HG03457 (cell line): ENCODE data around the gene RIN3.

Source experiments
- ATAC-seq: cut with Tn5 transposase; IDR thresholded peaks from one replicate; pipeline ENCODE4 v1.9.1; 2021; ENCODE audit warnings: moderate number of reproducible peaks; ENCODE audit not compliant: unreplicated experiment

Gene RIN3

DNA sequence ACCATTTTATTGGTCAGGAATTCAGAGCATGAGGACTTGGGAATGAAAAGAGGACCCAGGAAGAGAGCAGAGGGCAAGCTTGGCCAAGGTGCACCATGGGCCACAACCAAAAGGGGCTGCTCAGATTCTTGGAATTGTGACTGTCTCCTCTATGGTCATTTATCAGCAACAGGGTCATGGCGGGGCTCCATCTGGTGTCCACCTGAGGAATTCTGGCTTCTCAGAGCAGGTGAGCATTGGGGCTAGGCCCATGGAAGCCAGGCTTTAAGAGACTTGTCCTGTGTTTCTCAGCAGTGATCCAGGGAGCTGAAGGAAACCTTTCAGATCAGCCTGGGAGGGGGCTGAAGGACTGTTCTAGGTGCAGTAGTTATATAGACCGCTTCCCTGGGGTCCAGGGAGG is 2.6 kb upstream of the RIN3 start:
- no peak for ATAC-seq

DNA sequence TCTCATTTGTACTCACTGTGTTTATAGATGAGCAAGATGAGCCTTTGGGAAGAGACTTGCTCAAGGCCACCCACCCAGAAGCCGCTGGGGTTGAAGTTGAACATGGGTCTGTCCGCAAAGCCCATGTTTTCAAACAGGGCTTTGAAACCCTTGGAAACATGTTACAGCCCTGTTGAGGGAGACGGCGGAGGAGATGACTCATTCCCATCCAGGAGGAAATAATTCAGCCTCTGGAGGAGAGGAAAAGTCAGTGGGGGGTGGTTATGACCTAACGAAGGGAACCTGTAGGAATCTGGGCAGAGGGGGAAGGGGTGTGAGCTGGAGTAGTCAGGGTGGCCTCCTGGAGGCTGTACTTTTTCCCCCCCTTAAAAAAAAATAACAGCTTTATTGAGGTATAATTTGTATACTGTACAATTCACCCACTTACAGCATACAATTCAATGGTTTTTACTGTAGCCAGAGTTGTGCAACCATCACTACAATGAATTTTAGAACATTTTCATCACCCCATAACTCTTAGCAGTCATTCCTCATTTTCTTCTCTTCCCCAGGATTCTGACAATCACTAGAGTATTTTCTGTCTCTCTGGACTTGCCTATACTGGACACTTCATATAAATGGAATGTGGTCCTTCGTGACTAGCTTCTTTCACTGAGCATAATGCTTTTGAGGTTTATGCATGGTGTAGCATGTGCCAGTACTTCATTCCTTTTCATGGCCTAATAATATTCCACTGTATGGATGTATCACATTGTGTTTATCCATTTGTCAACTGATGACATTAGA is 1.9 kb upstream of the RIN3 start:
- no peak for ATAC-seq

DNA sequence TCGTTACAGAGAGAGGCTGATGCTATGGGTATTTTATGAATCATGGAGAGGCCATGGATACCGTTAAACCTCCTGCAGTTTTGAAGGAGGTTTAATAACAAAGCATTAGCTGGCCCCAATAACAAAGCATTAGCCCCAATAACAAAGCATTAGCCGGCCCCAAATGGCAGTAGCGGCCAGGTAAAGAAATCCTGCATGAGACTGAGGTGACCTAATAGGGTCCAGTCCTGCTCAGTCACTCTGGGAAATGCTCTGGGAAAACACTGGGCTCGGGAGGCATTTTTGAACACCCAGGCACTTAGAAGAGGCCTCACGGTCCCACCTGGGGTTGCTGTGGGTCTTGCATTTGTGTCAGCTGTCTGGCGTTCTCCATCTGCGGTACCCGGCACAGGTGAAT is 776 bp upstream of the RIN3 start:
- ATAC-seq = no peak

GRCh38 chr14:92513966-92514843 is 624 bp downstream of the RIN3 start:
- peak; percentile 16 for ATAC-seq

GRCh38 chr14:92514844-92515514 is 1.4 kb downstream of the RIN3 start:
- ATAC-seq = no peak

DNA sequence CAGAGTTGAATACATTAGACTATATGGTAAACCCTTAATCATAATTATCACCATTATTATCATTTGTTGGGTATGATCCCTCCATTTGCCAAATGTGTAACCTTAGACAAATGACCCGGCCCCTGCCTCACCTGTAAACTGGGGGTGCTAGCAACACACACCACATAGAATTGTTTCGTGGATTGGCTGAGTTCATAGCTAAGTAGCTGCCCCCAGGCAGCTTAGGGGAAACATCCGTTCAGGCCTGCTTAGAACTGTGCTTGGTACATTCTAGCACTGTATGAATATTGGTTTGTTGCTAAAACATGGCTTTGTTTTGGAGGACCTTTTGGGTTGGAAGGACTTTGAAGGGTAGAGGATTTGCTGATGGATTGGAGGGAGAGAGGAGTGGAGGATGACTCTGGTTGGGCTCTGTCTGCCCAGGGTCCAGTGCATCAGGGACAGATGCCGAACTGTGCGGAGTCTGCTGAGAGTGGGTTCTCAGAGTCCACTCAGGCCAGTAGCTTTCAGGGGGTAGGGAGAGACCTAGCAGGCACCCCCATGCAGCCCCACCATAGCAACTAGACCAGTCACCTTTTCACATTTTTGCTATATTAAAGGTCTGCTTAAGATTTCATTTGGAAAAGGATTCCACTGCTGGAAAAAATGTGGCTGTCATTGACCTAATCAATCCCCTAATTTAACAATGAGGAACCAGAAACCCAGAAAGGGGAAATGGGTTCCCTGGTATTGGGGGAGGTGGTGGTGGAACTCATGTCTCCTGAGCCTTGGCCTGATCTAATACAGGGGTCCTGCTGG is 2.2 kb downstream of the RIN3 start:
- ATAC-seq = no peak

DNA sequence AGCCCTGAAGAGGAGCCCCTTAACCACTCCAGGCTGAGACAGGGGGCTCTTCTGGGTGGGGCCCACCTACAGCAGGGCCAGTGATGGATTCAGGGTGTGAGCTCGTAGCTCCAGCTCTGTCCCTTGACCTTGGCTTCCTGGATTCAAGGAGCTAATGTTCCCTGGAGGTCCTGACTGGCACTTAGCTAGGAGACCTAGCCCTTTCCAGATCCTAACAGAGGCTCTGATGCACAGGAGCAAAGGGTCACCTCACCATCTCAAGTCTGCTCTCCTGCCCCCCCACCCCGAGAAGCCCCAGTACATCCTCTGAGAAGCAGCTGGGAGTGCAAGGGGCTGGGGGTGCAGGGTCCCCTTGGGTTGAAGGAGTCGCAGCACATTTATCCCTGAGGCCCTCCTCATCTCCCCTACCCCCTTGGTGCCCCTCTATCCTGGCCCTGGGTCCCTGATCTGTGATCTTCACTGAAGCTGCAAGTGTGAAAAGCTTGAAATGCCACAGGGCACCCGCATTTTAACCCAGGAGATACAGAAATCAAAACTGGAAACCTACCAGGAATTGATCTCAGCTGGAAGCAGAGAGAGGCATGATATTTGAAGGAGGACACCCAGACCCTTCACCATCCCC is 2.9 kb downstream of the RIN3 start:
- no peak for ATAC-seq

- no peak for ATAC-seq
These were observed 3.5 kb downstream of the RIN3 start for GRCh38 chr14:92516966-92517506.

GRCh38 chr14:92517761-92518160 is 4.2 kb downstream of the RIN3 start:
- ATAC-seq = no peak

DNA sequence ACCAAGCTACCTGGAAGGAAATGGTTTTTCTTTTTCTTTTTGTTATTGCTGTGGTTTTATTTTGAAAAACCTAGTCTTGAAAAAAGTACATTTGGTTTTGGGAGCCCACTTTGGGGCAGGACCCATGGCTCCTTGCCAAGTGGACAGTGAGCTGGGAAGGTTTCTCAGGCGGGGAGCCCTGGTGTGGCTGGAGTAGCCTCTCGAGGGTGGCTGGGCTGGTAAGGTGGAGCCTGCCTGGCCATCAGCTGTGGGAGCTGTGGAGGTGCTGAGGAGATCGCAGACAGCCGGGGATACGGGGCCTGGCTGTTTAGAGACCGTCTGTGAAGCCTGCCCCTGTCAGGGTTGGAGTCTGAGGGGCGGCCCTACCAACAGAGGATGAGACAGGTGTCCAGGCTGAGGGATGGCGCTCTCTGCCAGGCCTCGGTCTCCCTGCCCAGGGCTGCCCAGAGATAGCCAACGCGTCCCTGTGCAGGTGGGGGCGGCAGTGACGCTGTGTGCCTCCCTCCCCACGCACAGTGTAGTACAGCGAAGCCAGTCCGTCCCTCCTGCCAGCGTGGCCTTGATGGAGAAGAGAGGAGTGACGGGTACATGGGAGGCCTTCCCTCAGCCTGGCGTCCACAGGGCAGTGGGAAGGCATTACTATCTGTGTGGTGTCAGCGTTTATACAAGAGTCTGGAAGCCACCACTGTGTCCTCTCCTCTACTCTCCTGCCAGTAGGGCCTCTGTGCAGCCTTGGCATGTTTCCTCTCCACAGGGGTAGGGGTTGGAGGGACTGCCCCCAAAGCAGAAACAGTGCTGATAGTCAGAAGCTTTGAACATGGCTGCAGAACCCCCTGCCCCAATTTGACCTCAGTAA is 5.9 kb downstream of the RIN3 start:
- ATAC-seq = no peak

- no peak for ATAC-seq
These were observed 6.8 kb downstream of the RIN3 start for GRCh38 chr14:92520102-92521057.

DNA sequence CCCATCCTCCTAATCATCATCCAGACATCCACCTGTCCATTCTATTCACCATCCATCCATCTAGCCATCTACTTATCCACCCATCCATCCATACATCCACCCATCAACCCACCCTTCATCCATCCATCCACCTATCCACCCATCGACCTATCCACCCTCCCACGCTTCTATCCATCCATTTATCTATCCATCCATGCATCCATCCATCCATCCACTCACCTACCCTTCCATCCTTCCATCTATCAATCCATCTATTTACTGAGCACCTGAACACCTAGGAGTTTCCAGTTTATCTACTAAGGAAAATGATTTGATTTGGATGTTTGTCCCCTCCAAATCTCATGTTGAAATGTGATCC is 7.5 kb downstream of the RIN3 start:
- ATAC-seq = no peak

DNA sequence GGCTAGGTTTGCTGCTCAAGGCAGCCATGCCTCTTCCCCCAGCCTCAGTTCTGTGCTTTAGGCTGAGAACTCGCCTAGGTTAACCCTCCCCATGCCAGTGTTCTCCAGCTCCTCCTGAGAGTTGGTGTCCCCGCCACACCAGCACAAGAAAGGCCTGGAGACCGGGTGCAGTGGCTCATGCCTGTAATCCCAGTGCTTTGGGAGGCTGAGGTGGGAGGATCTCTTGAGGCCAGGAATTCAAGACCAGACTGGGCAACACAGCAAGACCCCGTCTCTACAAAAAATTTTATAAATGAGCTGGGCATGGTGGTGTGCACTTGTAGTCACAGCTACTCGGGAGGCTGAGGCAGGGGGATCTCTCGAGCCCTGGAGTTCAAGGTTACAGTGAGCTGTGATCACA is 10.2 kb downstream of the RIN3 start:
- ATAC-seq = no peak

DNA sequence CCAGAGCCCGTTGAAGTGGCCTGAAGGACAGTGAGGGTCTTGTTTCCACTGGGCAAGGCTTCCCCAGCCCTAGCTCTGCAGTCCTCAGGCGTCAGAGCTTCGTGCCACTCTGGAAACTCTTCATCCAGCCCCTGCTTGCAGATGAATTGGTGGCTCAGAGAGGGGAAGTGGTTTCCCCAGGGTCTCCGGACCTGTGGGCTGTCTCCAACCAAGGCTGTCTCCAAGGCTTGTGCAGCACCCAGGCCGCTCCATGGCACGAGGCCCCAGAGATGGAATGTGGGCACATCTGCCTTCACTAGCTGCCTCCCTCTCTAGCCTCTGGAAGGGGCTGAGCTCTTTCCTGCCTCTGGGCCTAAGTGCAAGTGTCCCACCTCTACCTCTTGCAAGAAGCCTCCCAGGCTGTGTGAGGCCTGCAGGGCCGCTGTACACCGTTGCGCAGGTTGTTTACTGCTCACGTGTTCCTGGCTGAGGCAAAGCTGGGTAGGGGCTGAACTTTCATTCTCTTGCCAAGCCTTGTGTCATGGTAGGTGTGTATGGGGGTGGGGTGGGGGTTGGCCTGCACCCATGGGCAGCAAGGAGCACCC is 11.1 kb downstream of the RIN3 start:
- no peak for ATAC-seq

DNA sequence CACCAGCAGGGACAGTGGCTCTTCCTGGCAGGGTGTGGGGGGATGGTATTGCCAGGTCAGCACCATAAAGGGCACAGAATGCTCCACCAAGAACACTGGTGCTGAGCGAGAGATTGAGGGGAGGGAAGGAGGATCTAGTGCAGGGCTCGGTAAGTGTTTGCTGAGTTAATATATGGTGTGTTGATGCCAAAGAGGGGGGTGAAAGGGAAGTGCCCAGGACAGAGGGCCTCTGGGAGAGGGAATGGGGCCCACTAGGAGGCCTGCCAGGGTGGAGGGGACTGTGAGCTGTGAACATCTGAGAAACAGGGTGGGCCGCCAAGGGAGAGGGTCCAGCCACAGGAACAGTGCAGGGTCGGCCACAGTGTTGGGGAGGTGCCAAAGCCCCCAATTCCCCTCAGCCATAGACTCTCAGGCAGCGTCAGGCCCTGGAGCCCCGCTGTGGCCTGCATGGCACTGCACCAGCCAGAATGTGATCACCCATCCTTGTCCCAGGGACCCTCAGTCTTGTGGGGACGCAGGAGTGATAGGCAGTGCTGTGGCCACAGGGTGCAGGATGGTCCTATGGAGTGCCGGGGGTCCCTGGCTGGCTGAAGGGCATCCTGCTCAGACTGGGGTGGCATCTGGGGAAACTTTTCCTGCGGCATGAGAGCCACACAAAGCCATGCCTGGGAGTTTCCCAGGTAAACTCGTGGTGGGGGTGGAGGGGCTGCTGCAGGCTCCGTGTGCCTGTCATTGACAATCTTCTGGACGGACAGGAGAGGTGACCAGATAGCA is 11.9 kb downstream of the RIN3 start:
- ATAC-seq = no peak

GRCh38 chr14:92527721-92528120 is 14.1 kb downstream of the RIN3 start:
- no peak for ATAC-seq

GRCh38 chr14:92528486-92529100 is 15.0 kb downstream of the RIN3 start:
- no peak for ATAC-seq
